ENCODE measurements around the gene AEBP1.

Gene AEBP1

GRCh38 chr7:44141221-44141850 lies 37.2 kb downstream of the AEBP1 start, which contains the start of gene MYL7:
Gene MYL7, minus strand, starts transcription at chr7:44141332. Its CDS starts 27 bp downstream, at chr7:44141305.
- Histone ChIP-seq H3K27ac (no peak within 1 kb of the TSS), H3K4me3 (no peak within 1 kb of the TSS)
- no peak for TF ChIP-seq CTCF (IDR thresholded peaks at IDR 0.05)
- DNase-seq (ENCODE audit: low spot score): no peak

DNA sequence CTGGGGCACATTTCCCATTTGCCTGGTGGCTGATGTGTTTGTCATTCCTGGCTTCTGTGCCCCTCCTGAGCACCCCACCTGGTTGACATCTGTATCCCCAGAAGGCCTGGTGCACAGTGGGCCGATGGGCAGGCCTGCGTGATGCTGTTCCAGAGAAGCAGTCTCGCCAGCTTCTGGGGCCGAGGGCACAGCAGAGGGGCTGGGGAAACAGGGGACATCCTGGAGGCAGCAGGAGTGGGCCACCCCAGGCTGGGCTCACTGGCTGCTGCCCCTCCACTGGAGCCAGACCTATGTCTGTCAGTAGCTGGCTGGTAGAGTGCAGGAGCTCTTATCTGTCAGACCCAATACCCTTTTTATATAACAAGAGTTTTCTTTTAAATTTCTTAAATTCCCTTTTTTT lies 37.9 kb downstream of the AEBP1 start:
- no peak for DNase-seq (ENCODE audit: low spot score)
- Histone ChIP-seq H3K27ac (no peak overlapping the region), H3K4me3 (no peak overlapping the region)
- no peak for TF ChIP-seq CTCF (IDR thresholded peaks at IDR 0.05)

DNA sequence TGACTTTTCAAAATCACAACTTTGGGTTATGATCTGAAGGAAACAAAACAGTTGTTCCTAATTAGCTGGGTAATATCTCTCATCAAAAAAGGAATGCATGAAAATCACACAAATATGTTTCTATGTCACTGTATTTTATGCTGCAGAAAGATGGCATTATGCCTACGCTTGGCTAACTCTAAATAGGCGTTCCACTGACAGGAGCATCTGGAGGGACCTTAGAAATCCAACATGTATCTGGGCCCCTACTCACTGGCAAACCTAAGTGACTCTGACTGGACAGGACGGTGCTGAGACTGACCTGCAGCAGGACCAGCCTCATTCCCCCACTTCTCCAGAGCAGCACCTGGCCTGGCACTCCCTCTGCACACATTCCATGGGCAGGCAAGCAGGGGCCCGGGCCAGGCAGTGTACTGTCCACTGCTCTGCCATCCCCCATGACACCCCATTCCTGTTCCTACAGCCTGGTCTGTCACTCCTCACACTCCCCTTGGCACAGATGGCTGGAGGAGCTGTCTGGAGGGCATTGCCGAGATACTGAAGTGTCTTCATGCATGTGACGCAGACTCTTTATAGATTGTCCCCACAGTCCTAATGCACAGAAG lies 39.6 kb downstream of the AEBP1 start:
- no peak overlapping the region for H3K27ac ChIP-seq
- DNase-seq (ENCODE audit: low spot score): peak; percentile 40
- H3K4me3 ChIP-seq: no peak overlapping the region
- TF ChIP-seq CTCF (IDR thresholded peaks at IDR 0.05): no peak

DNA sequence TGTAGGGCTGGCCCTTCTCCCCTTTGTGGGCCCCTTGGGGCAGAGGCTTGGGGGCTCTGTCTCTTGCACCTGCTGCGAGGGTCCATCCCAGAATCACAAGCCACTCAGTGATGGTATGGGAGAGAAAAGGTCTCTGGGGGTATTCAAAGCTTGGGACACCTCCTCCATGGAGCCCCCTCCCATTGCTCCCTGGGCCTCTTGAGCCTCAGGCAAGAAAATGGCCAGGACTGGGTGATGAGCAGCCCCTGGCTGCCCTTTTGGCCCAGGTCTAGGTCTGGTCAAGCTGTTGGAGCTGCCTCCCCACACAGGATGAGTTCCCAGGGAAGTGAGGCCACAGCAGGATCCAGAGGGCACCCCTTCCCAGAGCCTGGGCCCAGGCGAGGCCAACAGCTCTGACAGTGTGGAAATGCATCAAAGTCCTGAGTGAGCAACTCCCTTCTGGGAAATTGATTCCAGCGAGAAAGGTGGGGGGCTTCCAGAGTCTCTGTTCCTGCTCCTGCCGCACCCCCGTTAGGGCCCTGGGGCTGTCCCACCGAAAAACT lies 40.4 kb downstream of the AEBP1 start:
- Histone ChIP-seq H3K27ac (no peak overlapping the region), H3K4me3 (no peak overlapping the region)
- peak; percentile 55 for DNase-seq (ENCODE audit: low spot score)
- TF ChIP-seq CTCF (IDR thresholded peaks at IDR 0.05): no peak

DNA sequence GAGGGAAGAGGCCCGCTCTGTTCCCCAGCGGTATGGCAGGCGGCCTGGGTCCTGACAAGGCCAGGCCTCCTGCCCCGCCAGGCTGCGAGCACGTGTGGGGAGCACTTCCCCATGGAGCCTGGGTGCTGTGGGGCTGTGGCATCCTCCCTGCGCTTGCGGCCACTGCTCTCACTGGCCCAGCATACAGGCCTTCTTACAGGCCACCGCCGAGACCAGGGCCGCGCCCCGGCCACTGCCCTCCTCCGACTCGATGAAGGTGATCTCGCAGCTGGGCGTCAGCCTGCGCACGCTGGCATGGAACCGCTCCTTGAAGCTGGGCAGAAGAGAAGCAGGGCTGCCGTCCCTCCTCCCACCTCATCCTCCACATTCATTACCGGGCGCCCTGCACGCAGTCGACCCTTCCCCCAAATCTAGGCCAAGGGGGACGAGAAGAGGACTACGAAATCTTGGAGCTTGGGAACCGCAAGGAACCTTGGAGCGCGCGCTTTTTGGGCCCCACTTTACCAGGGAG lies 40.9 kb downstream of the AEBP1 start:
- Histone ChIP-seq H3K27ac (peak overlapping the region in 1 of 2 donors; percentile 6), H3K4me3 (peak overlapping the region; percentile 79)
- no peak for TF ChIP-seq CTCF (IDR thresholded peaks at IDR 0.05)
- DNase-seq (ENCODE audit: low spot score): peak; percentile 69

- Histone ChIP-seq H3K4me3 (peak overlapping the region; percentile 79), H3K27ac (peak overlapping the region in 1 of 2 donors; percentile 6)
- no peak for DNase-seq (ENCODE audit: low spot score)
- TF ChIP-seq CTCF (IDR thresholded peaks at IDR 0.05): no peak
Measured at GRCh38 chr7:44145479-44145968, 41.4 kb downstream of the AEBP1 start.

All from coronary artery (tissue), 2 donors.